A549 treated with Mapracorat at 1 μM for 4 hours (cell line): ENCODE data around the gene CATSPERE. TPM values are rescaled to one million over a fixed set of nuclear protein-coding genes. Genes with fewer than 3 reads are reported as not detected.

Experiments
- total RNA-seq: library from RNA; stranded (reverse); fragments of 200-300 nt; extraction: Qiagen RNA extraction; gene quantifications from 5 replicates; pipeline ENCODE4 v1.2.3, GENCODE V29; 2022

The CATSPERE gene, protein sequence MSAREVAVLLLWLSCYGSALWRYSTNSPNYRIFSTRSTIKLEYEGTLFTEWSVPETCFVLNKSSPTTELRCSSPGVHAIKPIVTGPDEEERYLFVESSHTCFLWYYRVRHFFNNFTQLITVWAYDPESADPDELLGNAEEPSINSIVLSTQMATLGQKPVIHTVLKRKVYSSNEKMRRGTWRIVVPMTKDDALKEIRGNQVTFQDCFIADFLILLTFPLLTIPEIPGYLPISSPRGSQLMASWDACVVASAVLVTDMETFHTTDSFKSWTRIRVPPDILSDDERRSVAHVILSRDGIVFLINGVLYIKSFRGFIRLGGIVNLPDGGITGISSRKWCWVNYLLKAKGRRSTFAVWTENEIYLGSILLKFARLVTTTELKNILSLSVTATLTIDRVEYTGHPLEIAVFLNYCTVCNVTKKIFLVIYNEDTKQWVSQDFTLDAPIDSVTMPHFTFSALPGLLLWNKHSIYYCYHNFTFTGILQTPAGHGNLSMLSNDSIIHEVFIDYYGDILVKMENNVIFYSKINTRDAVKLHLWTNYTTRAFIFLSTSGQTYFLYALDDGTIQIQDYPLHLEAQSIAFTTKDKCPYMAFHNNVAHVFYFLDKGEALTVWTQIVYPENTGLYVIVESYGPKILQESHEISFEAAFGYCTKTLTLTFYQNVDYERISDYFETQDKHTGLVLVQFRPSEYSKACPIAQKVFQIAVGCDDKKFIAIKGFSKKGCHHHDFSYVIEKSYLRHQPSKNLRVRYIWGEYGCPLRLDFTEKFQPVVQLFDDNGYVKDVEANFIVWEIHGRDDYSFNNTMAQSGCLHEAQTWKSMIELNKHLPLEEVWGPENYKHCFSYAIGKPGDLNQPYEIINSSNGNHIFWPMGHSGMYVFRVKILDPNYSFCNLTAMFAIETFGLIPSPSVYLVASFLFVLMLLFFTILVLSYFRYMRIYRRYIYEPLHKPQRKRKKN
- total RNA-seq: 0.06 to 0.08 TPM (median 0.07 TPM) in 3 of 5 replicates, not detected in the others

DNA sequence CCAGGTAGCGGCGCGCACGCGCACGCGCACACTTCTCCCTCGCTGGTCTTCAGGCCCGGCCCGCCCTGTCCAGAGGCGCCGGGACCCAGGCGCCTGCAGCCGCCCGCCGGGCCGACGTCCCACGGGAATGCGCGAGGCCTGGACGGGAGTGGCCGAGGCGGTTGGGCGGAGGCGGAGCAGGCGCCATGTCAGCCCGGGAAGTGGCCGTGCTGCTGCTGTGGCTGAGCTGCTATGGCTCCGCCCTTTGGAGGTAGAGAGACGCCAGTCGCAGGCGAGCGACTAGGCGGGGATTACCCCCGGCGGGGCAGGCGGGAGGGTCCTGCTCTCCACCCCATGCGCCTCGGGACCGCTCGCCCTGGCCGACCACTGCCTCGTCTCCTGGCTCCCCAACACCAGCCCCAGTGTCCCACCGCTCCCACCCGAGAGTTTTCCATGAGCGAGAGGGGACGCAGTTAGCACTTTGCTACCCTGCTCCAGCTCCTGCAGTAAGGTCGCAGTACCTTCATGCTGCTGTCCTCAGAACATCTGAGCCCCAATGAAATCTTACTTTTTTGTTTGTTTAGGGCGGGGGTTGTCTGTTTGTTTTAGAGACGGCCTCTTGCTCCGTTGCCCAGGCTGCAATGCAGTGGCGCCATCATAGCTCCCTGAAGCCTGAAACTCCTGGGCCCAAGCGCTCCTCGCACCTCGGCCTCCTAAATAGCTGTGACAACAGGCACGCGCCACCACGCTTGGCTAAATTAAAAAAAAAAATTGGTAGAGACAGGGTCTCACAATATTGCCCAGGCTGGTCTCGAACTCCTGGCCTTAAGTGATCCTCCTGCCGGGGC, at the start of gene CATSPERE:
TSS of gene CATSPERE (plus strand) at position 29 of the 827 bp plus-strand sequence. CDS start at position 186, 157 bp downstream.

DNA sequence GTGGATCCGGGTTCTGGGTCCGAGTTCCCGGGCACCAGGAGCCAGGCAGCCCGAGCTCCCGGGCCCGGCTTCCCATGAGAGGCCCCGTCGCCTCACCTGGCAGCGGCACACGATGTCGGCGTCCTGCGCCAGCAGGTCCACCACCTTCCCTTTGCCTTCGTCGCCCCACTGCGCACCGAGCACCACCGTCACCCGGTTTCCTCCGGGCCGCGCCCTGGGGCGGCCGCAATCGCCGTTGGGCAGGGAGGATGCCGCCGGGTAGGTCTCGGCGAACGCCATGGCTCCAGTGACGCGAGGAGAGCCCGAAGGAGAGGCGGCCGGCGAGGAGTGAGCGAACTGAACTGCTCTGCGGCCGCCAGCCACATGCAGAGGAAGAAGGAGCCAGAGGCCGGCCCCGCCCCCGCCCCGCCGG, 9.5 kb upstream of the CATSPERE start, which contains the start of gene ADSS2:
TSS of gene ADSS2 (minus strand) at position 371 of the 412 bp plus-strand sequence. CDS start at position 279, 92 bp downstream.

DNA sequence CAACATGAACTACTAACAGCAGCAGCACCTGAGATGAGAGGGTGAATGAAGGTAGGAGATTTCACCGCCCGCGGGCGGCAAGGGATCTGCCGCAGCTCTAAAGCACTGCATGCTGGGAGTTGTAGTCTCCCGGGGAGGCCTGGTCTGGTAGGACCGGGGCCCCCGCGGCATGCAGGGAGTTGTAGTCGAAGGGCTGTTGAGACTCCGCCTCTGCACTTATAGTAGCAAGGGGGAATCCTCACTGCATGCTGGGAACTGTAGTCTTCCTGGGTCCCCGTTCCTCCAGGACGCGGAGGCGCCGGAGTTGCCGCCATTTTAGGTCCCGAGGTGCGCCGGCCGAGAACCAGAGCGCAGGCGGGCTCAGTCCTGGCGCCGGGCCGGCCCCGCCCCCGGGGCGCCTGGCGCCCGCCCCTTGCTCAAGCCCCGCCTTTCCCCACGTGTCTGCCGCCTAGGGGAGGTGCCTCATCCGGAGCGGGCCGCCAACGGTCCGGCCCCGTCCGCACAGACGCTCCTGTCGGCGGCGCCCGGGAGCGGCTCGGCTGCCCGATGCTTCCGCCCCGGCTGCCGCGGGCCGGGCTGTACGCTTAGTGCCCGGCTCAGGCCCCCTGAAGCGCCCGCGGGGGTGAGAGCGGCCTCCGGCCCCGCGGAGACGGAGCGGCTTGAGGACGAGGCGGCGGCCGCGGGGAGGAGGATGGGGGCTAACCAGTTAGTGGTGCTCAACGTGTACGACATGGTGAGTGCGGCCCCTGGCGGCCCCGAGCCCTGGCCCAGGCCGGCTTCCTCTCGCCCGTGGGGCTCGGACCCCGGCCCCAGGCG, 191.8 kb downstream of the CATSPERE start, which contains the start of gene DESI2:
TSS of gene DESI2 (plus strand) at position 504 of the 816 bp plus-strand sequence. CDS start at position 692, 188 bp downstream.

Other genes starting within 250 kb of the CATSPERE start
- 41.7 to 50.6 TPM (median 45.7 TPM) in 5 replicates for gene ADSS2, start 9.4 kb upstream of the CATSPERE start, total RNA-seq
- 26.6 to 32.1 TPM (median 30.1 TPM) in 5 replicates for gene DESI2, start 191.9 kb downstream of the CATSPERE start, total RNA-seq